SK-N-SH treated with all-trans-retinoic acid at 6 μM for 48 hours (cell line): ENCODE data around the gene MARF1.
"Not testable (repeated sequence)": the region's sequence is repeated elsewhere in the genome, so short reads cannot be mapped to it uniquely, and the experiment has no call there.

Source experiments
- ATAC-seq: fragments of 200-7000 bp; cut with Tn5 transposase; 3 replicates; pipeline ENCODE4 v1.9.1; 2020; ENCODE audit warnings: mild to moderate bottlenecking, moderate library complexity
- ARNTL ChIP-seq: fragments of 450-650 bp; formaldehyde crosslinking; IDR thresholded peaks from 2 replicates; pipeline ENCODE4 v1.5.0; 2020; ENCODE audit warnings: low read depth, mild to moderate bottlenecking, moderate library complexity, borderline replicate concordance
- CSDC2 ChIP-seq: fragments of 250-450 bp; sonication (Bioruptor Pico); IDR thresholded peaks from 2 replicates; pipeline ENCODE4 v1.5.0; 2020; ENCODE audit warnings: mild to moderate bottlenecking, moderate library complexity
- CSRNP3 ChIP-seq: fragments of 250-450 bp; sonication (Bioruptor Pico); IDR thresholded peaks from 2 replicates; pipeline ENCODE4 v1.5.1; 2021; ENCODE audit warnings: mild to moderate bottlenecking, moderate library complexity
- GLIS3 ChIP-seq: fragments of 250-450 bp; sonication (Bioruptor Pico); IDR thresholded peaks from 2 replicates; pipeline ENCODE4 v1.5.0; 2020; ENCODE audit warnings: mild to moderate bottlenecking, moderate library complexity
- ISL1 ChIP-seq: fragments of 250-450 bp; sonication (Bioruptor Pico); IDR thresholded peaks from 2 replicates; pipeline ENCODE4 v2.1.2; 2022; ENCODE audit warnings: mild to moderate bottlenecking, moderate library complexity
- OSR1 ChIP-seq: fragments of 250-450 bp; sonication (Bioruptor Pico); IDR thresholded peaks from 2 replicates; pipeline ENCODE4 v1.8.0; 2022; ENCODE audit warnings: moderate library complexity, mild to moderate bottlenecking, inconsistent platforms
- TCF4 ChIP-seq: fragments of 250-450 bp; sonication (Bioruptor Pico); IDR thresholded peaks from 2 replicates; pipeline ENCODE4 v1.8.0; 2021; ENCODE audit warnings: mild to moderate bottlenecking, moderate library complexity, borderline replicate concordance
- TSHZ2 ChIP-seq: fragments of 250-450 bp; sonication (Bioruptor Pico); IDR thresholded peaks from 2 replicates; pipeline ENCODE4 v1.5.0; 2020; ENCODE audit warnings: mild to moderate bottlenecking, moderate library complexity
- ZFP3 ChIP-seq: fragments of 250-450 bp; sonication (Bioruptor Pico); IDR thresholded peaks from 2 replicates; pipeline ENCODE4 v1.5.0; 2020; ENCODE audit warnings: mild to moderate bottlenecking, moderate library complexity
- ZFP30 ChIP-seq: fragments of 450-650 bp; formaldehyde crosslinking; IDR thresholded peaks from 2 replicates; pipeline ENCODE4 v1.5.0; 2022; ENCODE audit warnings: mild to moderate bottlenecking, moderate library complexity
- ZNF565 ChIP-seq: fragments of 450-650 bp; formaldehyde crosslinking; conservative IDR thresholded peaks from 2 replicates; pipeline ENCODE4 v1.5.0; 2020; ENCODE audit warnings: low read depth, mild to moderate bottlenecking, moderate library complexity
- ZNF70 ChIP-seq: fragments of 450-650 bp; formaldehyde crosslinking; IDR thresholded peaks from 2 replicates; pipeline ENCODE4 v1.5.0; 2020; ENCODE audit warnings: mild to moderate bottlenecking, moderate library complexity
- ZNF8 ChIP-seq: fragments of 450-650 bp; formaldehyde crosslinking; IDR thresholded peaks from 2 replicates; pipeline ENCODE4 v1.5.0; 2020; ENCODE audit warnings: mild to moderate bottlenecking, moderate library complexity
- TF ChIP-seq, protein P1 (sequence below): fragments of 250-450 bp; sonication (Bioruptor Pico); IDR thresholded peaks from 2 replicates; pipeline ENCODE4 v1.5.1; 2020; ENCODE audit warnings: low read depth, mild to moderate bottlenecking, moderate library complexity
- TF ChIP-seq, protein P2 (sequence below): fragments of 250-450 bp; sonication (Bioruptor Pico); IDR thresholded peaks from 2 replicates; pipeline ENCODE4 v1.8.0; 2020; ENCODE audit warnings: mild to moderate bottlenecking, moderate library complexity, borderline replicate concordance

Gene MARF1

GRCh38 chr16:15672514-15673167 lies 29.7 kb upstream of the MARF1 start:
- no peak for TF ChIP-seq ARNTL (CRISPR knock-in tag)
- TF ChIP-seq ZFP3 (CRISPR knock-in tag) = no peak
- 0 out of 2 replicates have a peak, but pooled peaks have one; percentile 8 for TF ChIP-seq ISL1 (CRISPR knock-in tag)
- TF ChIP-seq, all 23 proteins: peak for 1
- ATAC-seq = no peak

DNA sequence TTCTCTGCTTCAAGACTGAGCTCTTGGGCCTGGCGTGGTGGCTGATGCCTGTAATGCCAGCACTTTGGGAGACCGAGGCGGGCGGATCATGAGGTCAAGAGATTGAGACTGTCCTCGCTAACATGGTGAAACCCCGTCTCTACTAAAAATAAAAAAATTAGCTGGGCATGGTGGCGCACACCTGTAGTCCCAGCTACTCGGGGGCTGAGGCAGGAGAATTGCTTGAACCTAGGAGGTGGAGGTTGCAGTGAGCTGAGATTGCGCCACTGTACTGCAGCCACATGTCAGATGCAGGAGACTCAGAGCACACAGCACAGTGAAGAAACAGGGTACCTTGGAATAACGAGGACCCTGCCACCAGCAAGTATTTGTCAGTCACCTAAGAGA lies 29.2 kb upstream of the MARF1 start:
- ATAC-seq = not testable (repeated sequence)

- TF ChIP-seq ISL1 (CRISPR knock-in tag) (no peak), GLIS3 (CRISPR knock-in tag) (no peak), ZNF70 (CRISPR knock-in tag) (no peak), CSRNP3 (CRISPR knock-in tag) (no peak), ARNTL (CRISPR knock-in tag) (no peak), ZNF565 (CRISPR knock-in tag) (no peak), CSDC2 (CRISPR knock-in tag) (no peak)
- TF ChIP-seq, protein P1, sequence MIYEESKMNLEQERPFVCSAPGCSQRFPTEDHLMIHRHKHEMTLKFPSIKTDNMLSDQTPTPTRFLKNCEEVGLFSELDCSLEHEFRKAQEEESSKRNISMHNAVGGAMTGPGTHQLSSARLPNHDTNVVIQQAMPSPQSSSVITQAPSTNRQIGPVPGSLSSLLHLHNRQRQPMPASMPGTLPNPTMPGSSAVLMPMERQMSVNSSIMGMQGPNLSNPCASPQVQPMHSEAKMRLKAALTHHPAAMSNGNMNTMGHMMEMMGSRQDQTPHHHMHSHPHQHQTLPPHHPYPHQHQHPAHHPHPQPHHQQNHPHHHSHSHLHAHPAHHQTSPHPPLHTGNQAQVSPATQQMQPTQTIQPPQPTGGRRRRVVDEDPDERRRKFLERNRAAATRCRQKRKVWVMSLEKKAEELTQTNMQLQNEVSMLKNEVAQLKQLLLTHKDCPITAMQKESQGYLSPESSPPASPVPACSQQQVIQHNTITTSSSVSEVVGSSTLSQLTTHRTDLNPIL (CRISPR knock-in tag) = no peak
- TF ChIP-seq, protein P2, sequence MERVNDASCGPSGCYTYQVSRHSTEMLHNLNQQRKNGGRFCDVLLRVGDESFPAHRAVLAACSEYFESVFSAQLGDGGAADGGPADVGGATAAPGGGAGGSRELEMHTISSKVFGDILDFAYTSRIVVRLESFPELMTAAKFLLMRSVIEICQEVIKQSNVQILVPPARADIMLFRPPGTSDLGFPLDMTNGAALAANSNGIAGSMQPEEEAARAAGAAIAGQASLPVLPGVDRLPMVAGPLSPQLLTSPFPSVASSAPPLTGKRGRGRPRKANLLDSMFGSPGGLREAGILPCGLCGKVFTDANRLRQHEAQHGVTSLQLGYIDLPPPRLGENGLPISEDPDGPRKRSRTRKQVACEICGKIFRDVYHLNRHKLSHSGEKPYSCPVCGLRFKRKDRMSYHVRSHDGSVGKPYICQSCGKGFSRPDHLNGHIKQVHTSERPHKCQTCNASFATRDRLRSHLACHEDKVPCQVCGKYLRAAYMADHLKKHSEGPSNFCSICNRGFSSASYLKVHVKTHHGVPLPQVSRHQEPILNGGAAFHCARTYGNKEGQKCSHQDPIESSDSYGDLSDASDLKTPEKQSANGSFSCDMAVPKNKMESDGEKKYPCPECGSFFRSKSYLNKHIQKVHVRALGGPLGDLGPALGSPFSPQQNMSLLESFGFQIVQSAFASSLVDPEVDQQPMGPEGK (CRISPR knock-in tag) = no peak
- ATAC-seq = no peak
Measured at GRCh38 chr16:15671530-15672117, 28.7 kb upstream of the MARF1 start.

DNA sequence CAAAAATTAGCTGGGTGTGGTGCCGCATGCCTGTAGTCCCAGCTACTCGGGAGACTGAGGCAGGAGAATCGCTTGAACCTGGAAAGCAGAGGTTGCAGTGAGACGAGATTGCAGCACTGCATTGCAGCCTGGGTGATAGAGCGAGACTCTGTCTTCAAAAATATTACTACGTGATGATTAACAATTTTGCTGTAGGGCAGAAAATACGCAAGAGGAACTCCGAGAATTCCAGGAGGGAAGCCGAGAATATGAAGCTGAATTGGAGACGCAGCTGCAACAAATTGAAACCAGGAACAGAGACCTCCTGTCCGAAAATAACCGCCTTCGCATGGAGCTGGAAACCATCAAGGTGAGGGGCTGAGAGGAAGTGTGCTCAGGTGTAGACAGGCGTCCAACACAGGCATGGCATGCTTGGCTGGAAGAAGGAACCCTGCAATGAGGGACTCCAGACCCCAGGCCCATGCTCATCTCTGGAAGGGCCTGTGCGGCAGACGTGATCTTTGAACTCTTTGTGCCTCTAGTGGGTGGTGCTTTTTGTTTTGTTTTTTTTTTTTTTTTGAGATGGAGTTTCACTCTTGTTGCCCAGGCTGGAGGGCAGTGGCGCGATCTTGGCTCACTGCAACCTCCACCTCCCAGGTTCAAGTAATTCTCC lies 24.3 kb upstream of the MARF1 start:
- TF ChIP-seq ARNTL (CRISPR knock-in tag) (no peak), CSDC2 (CRISPR knock-in tag) (no peak), TSHZ2 (CRISPR knock-in tag) (no peak), OSR1 (CRISPR knock-in tag) (no peak), TCF4 (CRISPR knock-in tag) (no peak), ZFP30 (CRISPR knock-in tag) (no peak), ZNF8 (CRISPR knock-in tag) (no peak)
- TF ChIP-seq, protein P1 (CRISPR knock-in tag) = no peak
- TF ChIP-seq, protein P2 (CRISPR knock-in tag) = no peak
- no peak for ATAC-seq
